Measurements from ENCODE around the gene CHST11.
"Not testable (repeated sequence)": the region's sequence is repeated elsewhere in the genome, so short reads cannot be mapped to it uniquely, and the experiment has no call there.

The CHST11 gene

GRCh38 chr12:104790296-104791125 lies 333.8 kb downstream of the CHST11 start:
- H3K9me3 ChIP-seq, result no peaks in the 10 kb centered on the region
- no peak for TF ChIP-seq Cebpa-rat (IDR thresholded peaks at IDR 0.05)
- no peak overlapping the region; the same call in 1 of the 2 replicates for H3K27ac ChIP-seq
- H3K4me1 ChIP-seq, result peaks cover 17% of the 10 kb centered on the region
- H3K4me3 ChIP-seq, result no peak overlapping the region
- H3K4me2 ChIP-seq, result peak overlapping the region; percentile 75
- no peaks in the 10 kb centered on the region for H3K27me3 ChIP-seq
- H4K20me1 ChIP-seq, result no peaks in the 10 kb centered on the region
- H3K9ac ChIP-seq, result no peak overlapping the region
- H3K36me3 ChIP-seq, result no peaks in the 10 kb centered on the region

- Histone ChIP-seq H3K36me3 (no peaks in the 10 kb centered on the region), H3K4me1 (peaks cover 17% of the 10 kb centered on the region), H3K9me3 (no peaks in the 10 kb centered on the region), H4K20me1 (no peaks in the 10 kb centered on the region), H3K27ac (no peak overlapping the region), H3K9ac (no peak overlapping the region), H3K4me3 (no peak overlapping the region), H3K27me3 (no peaks in the 10 kb centered on the region), H3K4me2 (no peak overlapping the region)
- no peak for TF ChIP-seq Cebpa-rat (IDR thresholded peaks at IDR 0.05)
Measured at GRCh38 chr12:104792570-104792969, 335.8 kb downstream of the CHST11 start.

- H3K4me3 ChIP-seq, result no peak overlapping the region
- H3K9ac ChIP-seq, result no peak overlapping the region
- H3K27ac ChIP-seq, result no peak overlapping the region
- H3K36me3 ChIP-seq, result no peaks in the 10 kb centered on the region
- no peak overlapping the region for H3K4me2 ChIP-seq
- H3K4me1 ChIP-seq, result peaks cover 17% of the 10 kb centered on the region
- H3K9me3 ChIP-seq, result no peaks in the 10 kb centered on the region
- H3K27me3 ChIP-seq, result no peaks in the 10 kb centered on the region
- no peaks in the 10 kb centered on the region for H4K20me1 ChIP-seq
- TF ChIP-seq Cebpa-rat (IDR thresholded peaks at IDR 0.05), result no peak
Measured at GRCh38 chr12:104793285-104793684, 336.5 kb downstream of the CHST11 start.

GRCh38 chr12:104793968-104794367 lies 337.2 kb downstream of the CHST11 start:
- Histone ChIP-seq H3K4me3 (no peak overlapping the region), H3K27me3 (no peaks in the 10 kb centered on the region), H3K4me1 (peaks cover 13% of the 10 kb centered on the region), H3K9me3 (no peaks in the 10 kb centered on the region), H3K36me3 (no peaks in the 10 kb centered on the region), H4K20me1 (no peaks in the 10 kb centered on the region), H3K9ac (no peak overlapping the region), H3K4me2 (no peak overlapping the region), H3K27ac (no peak overlapping the region)
- no peak for TF ChIP-seq Cebpa-rat (IDR thresholded peaks at IDR 0.05)

- Histone ChIP-seq H3K27me3 (no peaks in the 10 kb centered on the region), H3K4me3 (no peak overlapping the region), H3K4me2 (no peak overlapping the region), H3K9me3 (no peaks in the 10 kb centered on the region), H3K9ac (no peak overlapping the region), H3K4me1 (no peaks in the 10 kb centered on the region), H3K36me3 (no peaks in the 10 kb centered on the region), H4K20me1 (no peaks in the 10 kb centered on the region), H3K27ac (no peak overlapping the region)
- TF ChIP-seq Cebpa-rat (IDR thresholded peaks at IDR 0.05), result no peak
Measured at GRCh38 chr12:104796475-104796862, 339.7 kb downstream of the CHST11 start.

- no peaks in the 10 kb centered on the region for H3K4me1 ChIP-seq
- no peaks in the 10 kb centered on the region for H3K36me3 ChIP-seq
- TF ChIP-seq Cebpa-rat (IDR thresholded peaks at IDR 0.05), result no peak
- H3K4me2 ChIP-seq, result no peak overlapping the region
- H3K27ac ChIP-seq, result no peak overlapping the region
- no peaks in the 10 kb centered on the region for H3K9me3 ChIP-seq
- no peaks in the 10 kb centered on the region for H3K27me3 ChIP-seq
- H3K4me3 ChIP-seq, result no peak overlapping the region
- no peak overlapping the region for H3K9ac ChIP-seq
- no peaks in the 10 kb centered on the region for H4K20me1 ChIP-seq
Measured at GRCh38 chr12:104799458-104799857, 342.7 kb downstream of the CHST11 start.

- Histone ChIP-seq H3K9ac (no peak overlapping the region), H4K20me1 (no peaks in the 10 kb centered on the region), H3K4me1 (no peaks in the 10 kb centered on the region), H3K27ac (no peak overlapping the region), H3K4me3 (no peak overlapping the region), H3K4me2 (no peak overlapping the region), H3K36me3 (no peaks in the 10 kb centered on the region), H3K27me3 (no peaks in the 10 kb centered on the region), H3K9me3 (no peaks in the 10 kb centered on the region)
- no peak for TF ChIP-seq Cebpa-rat (IDR thresholded peaks at IDR 0.05)
Measured at GRCh38 chr12:104801005-104801404, 344.3 kb downstream of the CHST11 start.

GRCh38 chr12:104801427-104801826 lies 344.7 kb downstream of the CHST11 start:
- no peak overlapping the region for H3K27ac ChIP-seq
- TF ChIP-seq Cebpa-rat (IDR thresholded peaks at IDR 0.05), result no peak

GRCh38 chr12:104802208-104802607 lies 345.5 kb downstream of the CHST11 start:
- Histone ChIP-seq H3K36me3 (no peaks in the 10 kb centered on the region), H4K20me1 (no peaks in the 10 kb centered on the region), H3K4me3 (no peak overlapping the region), H3K9me3 (no peaks in the 10 kb centered on the region), H3K9ac (no peak overlapping the region), H3K27me3 (no peaks in the 10 kb centered on the region), H3K4me1 (no peaks in the 10 kb centered on the region), H3K27ac (no peak overlapping the region), H3K4me2 (no peak overlapping the region)
- no peak for TF ChIP-seq Cebpa-rat (IDR thresholded peaks at IDR 0.05)

More at GRCh38 chr12:104801427-104801826, 344.7 kb downstream of the CHST11 start:
- H3K27me3 ChIP-seq, result no peaks in the 10 kb centered on the region
- no peaks in the 10 kb centered on the region for H3K9me3 ChIP-seq
- no peak overlapping the region for H3K9ac ChIP-seq
- H4K20me1 ChIP-seq, result no peaks in the 10 kb centered on the region
- H3K4me1 ChIP-seq, result no peaks in the 10 kb centered on the region
- H3K4me3 ChIP-seq, result no peak overlapping the region
- no peaks in the 10 kb centered on the region for H3K36me3 ChIP-seq
- no peak overlapping the region for H3K4me2 ChIP-seq

GRCh38 chr12:104805186-104805585 lies 348.4 kb downstream of the CHST11 start:
- Histone ChIP-seq H4K20me1 (no peaks in the 10 kb centered on the region), H3K9ac (no peak overlapping the region), H3K36me3 (no peaks in the 10 kb centered on the region), H3K9me3 (no peaks in the 10 kb centered on the region), H3K4me2 (no peak overlapping the region), H3K27me3 (no peaks in the 10 kb centered on the region), H3K4me1 (no peaks in the 10 kb centered on the region), H3K4me3 (no peak overlapping the region), H3K27ac (no peak overlapping the region)
- TF ChIP-seq Cebpa-rat (IDR thresholded peaks at IDR 0.05), result no peak

- H3K9ac ChIP-seq, H3K4me3 ChIP-seq, H3K27ac ChIP-seq, H4K20me1 ChIP-seq, H3K4me2 ChIP-seq, H3K27me3 ChIP-seq, H3K9me3 ChIP-seq, H3K36me3 ChIP-seq, H3K4me1 ChIP-seq: not testable (repeated sequence)
Measured at GRCh38 chr12:104806194-104806593, 349.4 kb downstream of the CHST11 start.
